C4-2B (cell line): Measurements from ENCODE around the gene IFT74.
A peak's percentile ranks its signal among the peaks of the same experiment; 100 is the strongest.

ENCODE experiments used
- H3K27ac ChIP-seq: fragments of 450-650 bp; 2 replicates; pipeline ENCODE4 v1.5.1; 2017
- CTCF ChIP-seq: fragments of 450-650 bp; conservative IDR thresholded peaks from 2 replicates; pipeline ENCODE4 v1.5.1; 2017; ENCODE audit warnings: mild to moderate bottlenecking
- ZFX ChIP-seq: fragments of 450-650 bp; IDR thresholded peaks from 2 replicates; pipeline ENCODE4 v1.6.1; 2017

The IFT74 gene

GRCh38 chr9:26949637-26950069 lies 6.6 kb upstream of the IFT74 start:
- H3K27ac ChIP-seq = no peak overlapping the region
- TF ChIP-seq ZFX = no peak
- no peak for TF ChIP-seq CTCF

- TF ChIP-seq CTCF (no peak), ZFX (no peak)
- H3K27ac ChIP-seq = no peak overlapping the region
Measured at GRCh38 chr9:26950521-26950920, 5.7 kb upstream of the IFT74 start.

GRCh38 chr9:26951794-26952193 lies 4.4 kb upstream of the IFT74 start:
- no peak overlapping the region for H3K27ac ChIP-seq
- TF ChIP-seq CTCF (no peak), ZFX (no peak)

GRCh38 chr9:26954050-26954508 lies 2.1 kb upstream of the IFT74 start:
- TF ChIP-seq ZFX (no peak), CTCF (no peak)
- no peak overlapping the region for H3K27ac ChIP-seq

- TF ChIP-seq CTCF (no peak), ZFX (no peak)
- H3K27ac ChIP-seq = peak overlapping the region; percentile 81; the same call in 1 of the 2 replicates
Measured at GRCh38 chr9:26955222-26955903, 849 bp upstream of the IFT74 start.

- peak overlapping the region; percentile 81 for H3K27ac ChIP-seq
Measured at GRCh38 chr9:26956860-26957233, 635 bp downstream of the IFT74 start.

More at GRCh38 chr9:26956860-26957233, 635 bp downstream of the IFT74 start:
- no peak for TF ChIP-seq ZFX
- no peak for TF ChIP-seq CTCF
